ENCODE data around the gene HEXIM2.

Gene HEXIM2

DNA sequence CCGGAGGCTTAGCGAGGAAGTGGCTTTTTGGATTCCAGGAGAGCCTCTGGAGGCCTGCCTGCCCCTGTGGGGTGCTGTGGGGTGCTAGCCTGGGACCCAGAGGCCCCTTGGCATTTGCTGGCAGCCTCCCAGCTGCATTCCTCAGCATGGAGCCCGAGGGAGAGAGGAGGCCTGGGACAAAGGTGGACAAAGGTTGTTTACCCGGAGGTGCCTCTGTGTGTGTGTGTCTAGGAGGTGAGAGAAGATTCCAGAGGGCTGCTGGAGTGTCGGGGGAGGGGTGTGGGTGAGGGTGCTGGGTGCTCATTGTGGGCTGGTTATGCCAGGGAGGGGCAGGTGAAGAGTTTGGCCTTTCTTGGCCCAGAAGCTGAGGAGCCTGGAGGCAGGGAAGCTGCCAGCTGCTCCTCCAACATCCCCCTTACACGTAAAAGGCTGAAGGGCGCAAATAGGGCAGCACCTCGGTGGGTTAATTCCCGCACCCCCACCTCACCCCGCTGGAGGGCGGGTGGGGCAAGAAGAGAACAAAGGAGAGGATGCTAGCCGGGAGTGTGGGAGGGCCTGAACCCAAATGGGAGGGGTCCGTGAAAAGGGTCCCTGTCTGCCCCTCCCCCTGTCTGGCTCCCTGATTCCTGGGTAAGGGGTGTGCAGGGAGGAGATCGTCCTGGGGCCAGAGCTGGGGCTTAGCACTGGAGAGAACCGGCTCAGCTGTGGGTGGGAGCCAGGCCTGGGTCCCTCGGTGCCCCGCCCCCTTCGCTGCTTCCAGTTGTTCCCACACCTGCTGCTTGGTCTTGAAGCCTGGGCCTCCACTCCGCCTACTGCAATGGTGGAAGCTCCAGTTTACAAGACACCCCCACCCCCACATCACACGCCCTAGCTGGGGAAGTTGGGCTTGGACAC, 9.9 kb downstream of the HEXIM2 start:
- no peak for DNase-seq

DNA sequence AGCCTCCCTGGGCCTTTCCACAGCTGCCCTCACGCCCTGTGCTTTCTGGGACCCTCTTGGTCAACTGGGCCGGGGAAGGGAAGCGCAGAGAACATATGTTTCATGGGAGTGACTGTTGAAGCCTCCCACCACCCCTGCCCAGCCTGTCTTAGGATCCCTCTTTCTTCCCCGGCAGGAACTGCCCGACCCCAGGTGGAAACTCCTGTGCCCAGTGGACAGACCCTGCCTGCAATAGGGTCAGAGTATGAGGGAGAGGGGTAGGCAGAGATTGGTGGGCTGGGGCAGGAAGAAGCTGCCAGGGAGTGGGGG, 10.5 kb downstream of the HEXIM2 start:
- no peak for DNase-seq

DNA sequence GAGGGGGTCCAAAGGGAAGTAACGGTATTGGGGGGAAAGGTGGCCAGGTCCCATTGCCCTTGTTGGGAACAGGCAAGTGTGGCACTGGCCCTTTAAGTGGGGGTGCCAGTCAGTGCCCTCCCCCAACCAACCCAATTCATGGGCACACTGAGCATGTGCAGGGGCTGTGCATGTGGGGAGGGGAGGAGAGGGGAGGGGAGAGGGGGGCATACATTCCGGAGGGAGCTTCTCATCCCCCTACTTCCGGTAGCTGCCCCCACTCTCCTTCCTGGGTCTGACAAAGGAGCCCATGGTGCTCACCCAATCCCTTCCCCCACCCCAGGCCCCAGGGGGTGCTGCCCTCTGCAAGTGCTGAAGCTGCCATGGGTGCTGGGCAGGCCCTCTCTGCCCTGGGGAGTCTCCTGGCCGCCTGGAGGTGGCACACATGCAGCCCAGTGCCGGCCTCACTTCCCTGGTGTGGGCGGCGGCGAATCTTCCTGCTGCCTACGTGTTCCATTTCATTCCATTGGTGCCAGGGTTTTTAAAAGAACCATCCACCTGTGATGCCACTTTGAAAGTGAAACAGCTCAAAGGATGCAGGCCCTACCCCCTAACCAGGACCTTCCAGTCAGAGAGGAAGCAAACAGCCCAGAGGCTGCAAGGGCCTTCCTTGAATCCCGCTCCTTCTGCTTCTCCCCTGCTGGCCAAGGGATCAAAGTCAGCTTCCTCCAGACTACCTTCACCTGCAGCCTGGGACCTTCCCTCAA, 11.0 kb downstream of the HEXIM2 start:
- peak; percentile 68 for DNase-seq

DNA sequence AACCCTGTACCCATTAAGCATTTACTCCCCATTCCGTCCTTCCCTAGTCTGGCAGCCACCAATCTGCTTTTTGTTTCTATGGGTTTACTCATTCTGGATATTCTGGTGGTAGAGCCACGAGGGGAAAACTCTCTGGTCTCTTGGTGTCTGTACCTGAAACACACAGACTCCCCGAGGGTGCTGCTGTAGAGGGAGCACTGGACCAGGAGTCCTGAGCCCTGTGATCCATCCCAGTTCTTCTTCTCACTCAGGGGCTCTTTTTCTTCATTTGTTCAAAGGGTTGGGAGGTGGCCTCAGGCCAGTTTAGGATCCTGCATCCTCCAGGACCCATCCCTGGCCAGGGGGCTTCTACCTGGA, 14.1 kb downstream of the HEXIM2 start:
- DNase-seq: no peak

DNA sequence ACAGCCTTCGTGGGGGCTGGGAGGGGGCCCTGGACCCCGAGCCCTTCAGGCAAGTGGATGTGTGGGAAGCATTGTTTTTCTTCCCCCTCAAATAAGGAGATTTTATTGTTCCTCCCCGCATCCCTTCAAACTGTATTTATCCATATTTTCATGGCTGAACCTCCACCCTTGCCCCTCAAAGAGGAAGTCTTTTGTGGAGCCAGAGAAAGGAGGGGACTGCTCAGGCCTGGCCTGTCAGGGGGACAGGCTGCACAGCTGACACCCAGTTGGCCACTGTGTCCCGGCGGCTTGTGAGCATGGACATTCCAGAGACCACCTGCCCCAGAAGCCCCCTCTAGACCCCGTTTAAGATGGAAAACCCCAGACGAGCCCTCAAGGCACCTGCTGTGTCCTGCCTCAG, 15.9 kb downstream of the HEXIM2 start:
- DNase-seq: no peak

DNA sequence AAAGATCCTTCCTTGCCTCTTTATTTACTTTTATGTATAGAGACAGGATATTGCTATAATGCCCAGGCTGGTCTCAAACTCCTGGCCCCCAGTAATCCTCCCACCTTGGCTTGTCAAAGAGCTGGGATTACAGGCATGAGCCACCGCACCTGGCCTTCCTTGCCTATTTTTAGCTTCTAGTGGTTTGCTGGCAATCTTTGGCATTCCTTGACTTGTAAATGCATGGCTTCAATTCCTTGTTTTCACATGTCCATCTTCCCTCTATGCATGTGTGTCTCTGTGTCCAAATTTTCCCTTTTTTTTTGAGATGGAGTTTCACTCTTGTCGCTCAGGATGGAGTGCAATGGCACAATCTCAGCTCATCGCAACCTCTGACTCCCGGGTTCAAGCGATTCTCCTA, 22.5 kb downstream of the HEXIM2 start:
- DNase-seq: no peak

DNA sequence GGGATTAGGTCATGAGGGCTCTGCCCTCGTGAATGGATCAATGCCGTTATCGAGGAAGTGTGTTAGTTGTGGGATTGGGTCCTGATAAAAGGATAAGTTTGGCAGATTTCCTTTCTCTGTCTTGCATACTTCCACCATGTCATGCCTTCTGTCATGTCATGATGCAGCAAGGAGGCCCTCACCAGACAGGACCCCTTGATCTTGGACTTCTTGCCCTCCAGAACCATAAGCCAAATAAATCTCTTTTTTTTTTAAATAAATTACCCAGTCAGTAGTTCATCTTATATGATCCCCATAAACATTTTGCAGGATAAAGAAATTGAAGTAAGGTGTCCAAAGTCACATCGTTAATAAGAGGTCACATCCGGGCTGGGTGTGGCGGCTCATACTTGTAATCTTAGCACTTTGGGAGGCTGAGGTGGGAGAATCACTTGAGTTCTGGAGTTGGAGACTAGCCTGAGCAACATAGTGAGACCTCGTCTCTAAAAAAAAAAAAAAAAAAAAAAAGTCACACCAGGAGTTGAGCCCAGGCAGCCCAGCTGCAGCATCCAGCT, 25.2 kb downstream of the HEXIM2 start:
- no peak for DNase-seq

DNA sequence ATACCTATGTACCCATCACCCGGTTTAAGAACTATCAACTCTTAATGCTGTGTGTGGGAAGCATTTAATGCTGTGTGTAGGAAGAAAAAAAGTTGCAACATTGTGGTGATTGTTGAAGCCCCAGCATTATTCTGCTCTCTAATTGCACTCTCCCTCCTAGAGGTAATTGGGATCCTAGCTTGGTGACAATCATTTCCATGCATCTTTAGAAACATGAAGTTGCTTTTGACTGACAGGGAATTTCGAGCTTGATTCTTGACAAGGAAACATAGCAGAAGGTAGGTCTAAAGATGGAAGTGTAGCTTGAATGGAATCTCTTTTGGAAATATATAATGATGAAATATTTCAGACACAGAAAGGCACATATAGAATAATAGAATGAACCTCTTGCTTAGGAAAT, 27.3 kb downstream of the HEXIM2 start:
- no peak for DNase-seq

DNA sequence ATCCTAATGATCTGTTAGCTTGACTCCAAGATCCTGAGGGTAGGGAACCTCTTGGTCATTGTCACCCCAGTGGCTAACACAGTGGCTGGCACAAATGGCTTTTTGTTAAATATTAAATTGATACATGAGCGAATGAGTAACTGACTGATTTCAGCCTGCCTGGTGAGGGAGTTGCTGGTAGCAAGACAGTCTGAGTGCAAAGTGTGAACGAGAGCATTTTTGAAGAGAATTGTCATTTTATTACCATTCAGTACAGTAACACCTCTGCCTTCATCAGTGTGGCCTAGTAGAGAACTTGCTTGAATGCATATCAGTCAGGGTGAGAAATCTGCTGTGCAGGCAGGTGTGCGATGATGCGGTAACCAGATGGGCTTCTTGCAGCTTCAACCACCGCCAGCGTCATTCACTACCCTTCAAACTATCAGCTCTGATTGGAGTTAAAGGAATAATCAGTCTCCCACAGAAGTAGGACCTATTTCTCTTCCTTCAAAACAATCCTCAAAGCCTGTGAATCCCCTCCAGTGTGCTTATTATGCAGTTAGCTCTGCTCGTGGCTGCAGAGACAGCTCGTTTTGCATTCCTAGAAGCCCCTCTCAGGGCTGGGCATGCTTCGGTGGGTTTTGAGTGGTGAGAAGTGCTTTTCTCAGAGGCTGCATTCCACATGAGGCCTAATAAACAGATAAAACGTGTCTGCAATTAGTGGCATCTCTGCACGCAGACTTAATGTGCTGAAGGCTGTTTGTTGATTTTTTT, 29.0 kb downstream of the HEXIM2 start:
- DNase-seq: no peak

DNA sequence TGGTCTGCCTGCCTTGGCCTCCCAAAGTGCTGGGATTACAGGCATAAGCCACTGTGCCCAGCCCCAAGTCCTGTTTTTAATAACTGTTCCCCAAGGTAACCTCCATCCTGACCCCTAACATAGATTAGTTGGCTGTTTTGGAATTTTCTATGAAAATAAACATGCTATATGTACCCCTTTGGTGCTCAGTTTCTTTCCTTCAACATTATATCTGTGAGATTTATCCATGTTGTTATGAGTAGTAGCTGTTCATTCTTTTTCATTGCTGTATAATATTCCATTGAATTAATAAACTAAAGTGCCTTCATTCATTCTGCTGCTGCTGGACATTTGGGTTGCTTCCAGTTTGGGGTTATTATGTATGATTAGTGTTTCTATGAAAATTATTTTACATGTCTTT, 33.7 kb downstream of the HEXIM2 start:
- DNase-seq: no peak

DNA sequence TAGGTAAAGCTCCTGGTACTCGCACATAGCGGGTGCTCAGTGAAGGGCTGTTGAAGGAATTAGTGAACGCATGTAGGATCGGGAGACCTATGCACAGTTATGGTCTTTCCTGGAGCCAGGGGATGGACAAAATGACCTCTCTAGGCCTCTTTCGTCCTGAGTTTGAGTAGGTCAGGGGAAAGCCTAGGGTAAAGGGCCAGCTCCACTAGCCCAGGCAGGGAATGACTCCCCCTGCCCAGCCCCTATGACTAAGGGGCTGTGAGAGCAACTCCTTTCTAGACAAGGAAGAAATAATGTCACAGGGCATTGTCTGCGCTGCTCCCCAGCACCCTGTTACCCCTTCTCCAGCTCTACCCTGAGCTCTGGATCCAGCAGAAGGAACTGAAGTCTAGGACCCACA, 35.4 kb downstream of the HEXIM2 start:
- DNase-seq: no peak

DNA sequence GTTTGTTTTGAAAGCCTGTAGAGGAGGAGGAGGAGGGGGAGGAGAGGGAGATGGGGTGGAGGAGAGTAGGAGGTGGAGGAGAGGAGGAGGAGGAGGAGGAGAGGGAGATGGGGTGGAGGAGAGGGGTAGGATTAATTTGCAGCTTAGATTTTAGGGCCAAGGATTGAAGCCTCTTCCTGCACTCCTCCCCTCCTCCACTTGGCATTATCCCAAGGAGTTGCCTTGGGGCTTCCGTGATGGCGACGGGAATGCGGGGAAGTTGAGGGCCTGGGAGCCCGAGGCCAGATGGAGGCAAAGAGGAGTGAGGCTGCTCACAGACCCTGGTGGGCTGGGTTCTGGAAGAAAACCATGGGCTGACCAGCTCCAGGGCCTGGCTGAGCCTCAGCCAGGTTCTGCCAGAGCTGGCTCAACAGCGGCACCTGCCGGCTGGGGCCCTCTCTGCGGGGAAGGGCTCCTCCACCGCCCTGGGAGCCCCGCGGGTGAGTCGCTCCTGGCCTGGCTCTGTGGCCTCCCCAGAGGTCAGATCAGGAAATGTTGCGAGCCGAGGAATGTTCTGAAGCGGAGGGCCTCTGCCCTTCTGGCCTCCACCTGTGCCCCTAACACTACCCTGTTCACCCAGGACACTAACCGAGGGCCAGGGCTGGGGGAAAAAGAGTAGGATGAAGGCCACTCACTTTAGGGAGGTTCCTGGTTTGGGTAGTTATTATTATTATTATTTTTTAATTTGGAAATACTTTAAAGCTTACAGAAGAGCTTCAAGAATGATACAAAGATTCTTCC, 36.1 kb downstream of the HEXIM2 start:
- peak; percentile 93 for DNase-seq

DNA sequence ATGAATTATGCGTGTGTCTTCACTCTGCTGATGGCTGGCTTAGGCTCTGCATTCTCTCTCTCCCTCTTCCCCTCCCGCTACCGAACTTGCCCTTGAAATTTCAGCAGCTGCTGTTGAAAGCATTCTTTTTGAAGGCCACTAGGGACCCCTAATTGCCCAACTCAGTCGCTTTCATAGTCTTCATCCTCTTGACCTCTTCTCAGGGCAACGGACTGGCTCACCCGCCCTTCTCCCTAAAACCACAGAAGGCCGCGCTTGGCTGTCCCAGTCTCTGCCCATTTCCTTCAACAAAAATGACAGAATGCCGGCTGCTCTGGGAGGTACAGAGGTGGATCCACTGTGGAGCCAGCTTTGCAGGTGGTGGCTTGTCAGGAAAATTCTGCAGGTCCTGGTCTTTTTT, 39.0 kb downstream of the HEXIM2 start:
- DNase-seq: peak; percentile 41

DNA sequence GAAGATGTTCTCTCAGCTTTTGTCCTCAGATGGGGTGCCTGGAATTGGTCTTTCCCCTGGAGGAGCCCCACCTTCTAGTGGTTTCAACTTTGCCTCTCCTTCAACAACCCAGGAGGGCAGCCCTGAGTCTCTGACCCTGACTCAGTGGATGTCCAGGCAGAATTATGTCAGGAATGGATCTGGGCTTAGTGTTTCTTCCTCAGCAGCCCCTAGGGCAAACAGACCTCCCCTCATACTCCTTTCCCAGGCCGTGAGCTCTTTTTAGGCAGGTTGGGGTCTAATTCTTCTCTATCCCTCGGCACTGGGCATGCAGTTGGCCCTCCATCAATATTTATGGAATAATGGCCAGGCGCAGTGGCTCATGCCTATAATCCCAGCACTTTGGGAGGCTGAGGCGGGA, 39.8 kb downstream of the HEXIM2 start:
- no peak for DNase-seq

DNA sequence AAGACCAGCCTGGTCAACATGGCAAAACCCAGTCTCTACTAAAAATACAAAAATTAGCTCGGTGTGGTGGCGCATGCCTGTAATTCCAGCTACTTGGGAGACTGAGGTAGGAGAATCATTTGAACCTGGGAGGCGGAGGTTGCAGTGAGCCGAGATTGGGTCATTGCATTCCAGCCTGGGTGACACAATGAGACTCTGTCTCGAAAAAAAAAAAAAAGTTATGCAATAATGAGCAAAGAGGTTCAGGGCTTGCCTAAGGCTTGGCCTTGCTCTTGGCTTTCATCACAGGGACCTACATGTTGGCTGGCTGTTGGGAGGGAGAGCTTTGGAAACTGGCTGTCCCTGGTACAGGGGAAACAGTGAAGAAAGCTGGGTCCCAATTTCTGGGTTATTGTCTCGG, 40.2 kb downstream of the HEXIM2 start:
- peak; percentile 30 for DNase-seq

DNA sequence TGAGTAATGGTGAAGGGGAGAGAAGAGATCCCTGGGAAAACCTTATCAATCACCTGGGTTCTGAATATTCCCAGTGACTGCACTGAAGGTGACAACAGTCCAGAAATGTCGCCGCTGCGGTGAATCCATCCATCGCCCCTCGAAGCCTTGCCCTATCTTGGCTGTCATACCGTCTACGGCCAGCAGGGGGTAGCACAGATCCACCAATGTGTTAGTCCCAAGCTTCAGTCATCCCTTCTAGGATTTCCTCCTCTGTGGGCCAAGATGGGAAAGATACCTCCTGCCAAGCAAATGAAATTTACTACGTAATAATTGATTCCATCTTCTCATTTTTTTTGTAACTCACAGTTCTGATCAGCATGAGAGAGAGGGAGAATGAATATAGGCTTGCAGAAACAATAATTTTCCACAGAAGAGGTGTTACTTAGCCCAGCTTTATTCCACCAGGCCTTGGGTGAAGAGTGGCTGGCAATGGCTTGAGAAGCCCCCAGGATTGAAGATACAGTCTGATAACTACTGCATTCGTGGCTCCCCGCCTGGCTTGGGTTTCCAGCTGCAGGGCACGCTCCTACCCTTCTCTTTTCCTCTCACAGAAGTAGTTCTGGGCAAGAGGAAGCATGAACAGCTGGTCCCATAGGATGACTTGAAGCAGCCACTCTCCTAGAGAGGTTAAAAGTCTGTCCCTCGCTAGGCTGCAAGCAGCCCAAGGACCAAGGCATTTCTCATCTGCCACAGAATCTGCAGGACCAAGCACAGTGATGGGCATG, 57.4 kb downstream of the HEXIM2 start:
- peak; percentile 87 for DNase-seq
